GM12875 (cell line): Measurements from ENCODE around the gene MBD3.
"Not testable (repeated sequence)": the region's sequence is repeated elsewhere in the genome, so short reads cannot be mapped to it uniquely, and the experiment has no call there.

ENCODE experiments used
- H3K4me3 ChIP-seq: one replicate; pipeline ENCODE4 v1.5.1; 2011; ENCODE audit warnings: low read depth, low read length, control low read depth
- TF ChIP-seq, protein P1 (sequence below): IDR thresholded peaks from 2 replicates; pipeline ENCODE4 v1.5.1; 2011; ENCODE audit warnings: low read depth, mild to moderate bottlenecking, control low read depth, inconsistent platforms, low read length, moderate library complexity, borderline replicate concordance; ENCODE audit not compliant: insufficient read depth

The MBD3 gene

DNA sequence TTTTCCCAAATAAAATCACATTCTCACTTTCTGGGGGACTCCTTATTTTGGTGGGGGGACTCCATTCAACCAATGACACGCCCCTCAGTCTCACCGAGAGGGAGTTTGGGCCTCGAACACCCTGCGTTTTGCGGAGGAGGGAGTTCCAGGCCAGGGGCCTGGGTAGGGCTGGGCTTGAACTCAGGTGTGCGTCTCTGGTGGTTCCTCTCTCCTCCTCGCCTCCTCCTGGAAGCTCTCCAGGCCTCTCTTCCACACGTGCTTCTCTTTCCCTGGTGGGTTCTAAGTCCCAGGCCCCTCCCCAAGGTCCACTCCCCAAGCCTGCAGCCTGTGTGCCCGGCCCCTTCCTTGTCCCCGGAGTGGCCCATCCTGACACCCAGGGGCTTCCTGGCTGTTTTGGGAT is 39.2 kb downstream of the MBD3 start:
- no peak overlapping the region for H3K4me3 ChIP-seq
- TF ChIP-seq, protein P1, sequence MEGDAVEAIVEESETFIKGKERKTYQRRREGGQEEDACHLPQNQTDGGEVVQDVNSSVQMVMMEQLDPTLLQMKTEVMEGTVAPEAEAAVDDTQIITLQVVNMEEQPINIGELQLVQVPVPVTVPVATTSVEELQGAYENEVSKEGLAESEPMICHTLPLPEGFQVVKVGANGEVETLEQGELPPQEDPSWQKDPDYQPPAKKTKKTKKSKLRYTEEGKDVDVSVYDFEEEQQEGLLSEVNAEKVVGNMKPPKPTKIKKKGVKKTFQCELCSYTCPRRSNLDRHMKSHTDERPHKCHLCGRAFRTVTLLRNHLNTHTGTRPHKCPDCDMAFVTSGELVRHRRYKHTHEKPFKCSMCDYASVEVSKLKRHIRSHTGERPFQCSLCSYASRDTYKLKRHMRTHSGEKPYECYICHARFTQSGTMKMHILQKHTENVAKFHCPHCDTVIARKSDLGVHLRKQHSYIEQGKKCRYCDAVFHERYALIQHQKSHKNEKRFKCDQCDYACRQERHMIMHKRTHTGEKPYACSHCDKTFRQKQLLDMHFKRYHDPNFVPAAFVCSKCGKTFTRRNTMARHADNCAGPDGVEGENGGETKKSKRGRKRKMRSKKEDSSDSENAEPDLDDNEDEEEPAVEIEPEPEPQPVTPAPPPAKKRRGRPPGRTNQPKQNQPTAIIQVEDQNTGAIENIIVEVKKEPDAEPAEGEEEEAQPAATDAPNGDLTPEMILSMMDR: no peak

DNA sequence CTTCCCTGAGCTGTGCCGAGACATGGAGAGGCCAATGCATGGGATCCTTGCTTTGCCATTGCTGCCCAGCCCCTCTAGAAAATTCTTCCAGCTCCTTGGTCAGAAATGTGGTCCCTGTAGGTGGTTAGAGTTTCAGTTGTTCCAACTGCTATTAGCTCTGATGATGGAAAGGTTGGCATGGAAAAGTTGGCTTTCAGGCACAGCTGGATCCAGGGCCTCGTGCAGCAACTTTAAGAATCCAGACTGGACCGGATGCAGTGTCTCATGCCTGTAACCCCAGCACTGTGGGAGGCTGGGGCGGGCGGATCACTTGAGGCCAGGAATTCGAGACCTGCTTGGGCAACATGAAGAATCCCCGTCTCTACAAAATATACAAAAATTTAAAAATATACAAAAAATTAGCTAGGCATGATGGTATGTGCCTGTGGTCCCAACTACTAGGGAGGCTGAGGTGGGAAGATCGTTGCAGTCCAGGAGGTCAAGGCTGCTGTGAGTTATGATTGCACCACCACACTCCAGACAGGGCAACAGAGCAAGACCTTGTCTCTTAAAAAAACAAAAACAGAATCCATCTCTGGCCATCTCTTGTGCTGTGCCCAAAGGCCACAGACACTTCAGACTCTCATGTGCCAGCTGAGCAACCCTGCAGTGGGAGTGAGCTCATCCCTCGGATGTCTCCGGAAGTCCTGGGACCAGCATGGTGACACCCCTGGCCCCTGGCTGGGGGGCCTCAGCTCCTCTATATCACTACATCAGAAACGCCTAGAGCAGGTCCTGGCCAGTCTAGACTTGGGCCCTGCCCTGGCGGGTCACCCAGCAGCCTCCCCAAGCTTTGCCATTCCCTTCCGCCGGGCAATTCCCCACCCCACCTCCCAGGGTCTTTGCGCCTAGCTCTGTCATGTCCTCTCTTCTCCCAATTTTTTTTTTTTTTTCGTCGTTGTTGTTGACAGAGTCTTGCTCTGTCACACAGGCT is 41.3 kb downstream of the MBD3 start:
- TF ChIP-seq, protein P1: no peak
- no peak overlapping the region for H3K4me3 ChIP-seq

DNA sequence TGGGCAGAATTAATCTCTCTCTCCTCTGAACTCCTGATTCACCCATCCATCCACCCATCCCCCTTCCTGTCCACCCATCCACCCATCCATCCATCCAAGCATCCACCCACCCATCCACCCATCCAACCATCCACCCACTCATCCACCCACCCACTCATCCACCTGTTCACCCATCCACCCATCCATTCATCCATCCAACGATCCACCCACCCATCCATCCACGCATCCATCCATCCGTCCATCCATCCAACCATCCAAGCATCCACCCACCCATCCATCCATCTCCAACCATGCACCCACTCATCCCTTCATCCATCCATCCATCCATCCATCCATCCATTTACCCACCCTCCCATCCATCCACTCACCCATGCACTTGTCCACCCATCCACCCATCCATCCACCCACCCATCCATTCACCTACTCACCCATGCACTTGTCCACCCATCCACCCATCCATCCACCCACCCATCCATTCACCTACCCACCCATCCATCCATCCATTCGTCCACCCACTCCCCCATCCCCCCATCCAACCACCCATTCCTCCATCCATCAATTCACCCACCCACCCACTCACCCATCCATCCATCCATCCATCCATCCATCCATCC is 43.2 kb downstream of the MBD3 start:
- TF ChIP-seq, protein P1: no peak
- no peak overlapping the region for H3K4me3 ChIP-seq

DNA sequence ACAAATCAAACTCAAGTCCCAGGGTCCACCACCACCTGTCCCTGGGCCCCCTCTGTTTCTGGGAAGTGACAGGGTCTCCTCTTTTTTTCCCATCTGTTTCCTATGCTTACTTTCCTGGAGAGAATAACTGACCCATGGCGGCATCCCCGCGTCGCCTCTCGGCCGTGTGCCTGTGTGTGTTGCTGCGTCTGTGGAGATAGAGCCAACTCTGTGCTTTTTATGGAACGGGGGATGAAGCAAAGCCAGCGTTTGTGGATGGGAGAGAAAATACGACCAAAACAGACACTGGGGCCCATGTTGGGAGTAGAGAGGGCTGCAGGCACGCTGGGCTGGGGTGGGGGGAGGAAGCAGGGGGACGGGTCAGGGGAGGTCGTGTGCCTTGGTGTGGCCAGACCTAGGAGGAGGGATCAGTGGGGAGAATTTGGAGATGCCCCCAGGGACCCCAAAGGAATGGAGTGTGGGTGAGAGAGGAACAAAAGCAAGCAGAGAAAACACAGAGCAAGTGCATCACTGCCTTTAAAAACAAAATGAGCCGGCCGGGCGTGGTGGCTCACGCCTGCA is 52.2 kb downstream of the MBD3 start:
- H3K4me3 ChIP-seq: no peak overlapping the region
- TF ChIP-seq, protein P1: no peak

DNA sequence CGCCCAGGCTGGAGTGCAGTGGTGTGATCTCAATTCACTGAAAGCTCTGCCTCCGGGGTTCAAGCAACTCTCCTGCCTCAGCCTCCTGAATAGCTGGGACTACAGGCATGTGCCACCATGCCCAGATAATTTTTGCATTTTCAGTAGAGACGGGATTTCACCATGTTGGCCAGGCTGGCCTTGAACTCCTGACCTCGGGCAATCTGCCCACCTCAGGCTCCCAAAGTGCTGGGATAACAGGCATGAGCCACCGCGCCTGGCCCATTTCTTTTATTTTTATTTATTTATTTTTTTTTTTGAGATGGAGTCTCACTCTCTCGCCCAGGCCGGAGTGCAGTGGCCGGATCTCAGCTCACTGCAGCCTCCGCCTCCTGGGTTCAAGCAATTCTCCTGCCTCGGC is 52.9 kb downstream of the MBD3 start:
- H3K4me3 ChIP-seq: not testable (repeated sequence)

DNA sequence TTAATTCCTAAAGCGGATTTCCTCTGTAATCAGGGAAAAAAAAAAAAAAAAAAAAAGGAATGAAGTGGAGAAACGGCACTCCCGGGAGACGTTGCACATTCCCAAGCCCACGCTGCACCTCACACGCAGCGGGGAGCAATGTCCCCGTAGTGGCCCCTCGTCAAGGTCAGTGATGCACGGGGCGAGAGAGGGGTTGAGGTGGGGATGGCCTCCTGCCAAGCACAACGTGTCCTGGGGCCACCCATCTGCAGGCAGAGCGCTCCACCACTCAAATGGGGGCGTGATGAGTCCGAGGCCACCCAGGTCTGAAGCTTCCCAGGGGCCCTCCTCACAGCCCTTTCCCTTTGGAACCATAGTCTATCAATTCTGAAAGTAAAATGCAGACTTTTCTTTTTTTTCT is 53.7 kb downstream of the MBD3 start:
- TF ChIP-seq, protein P1: no peak

DNA sequence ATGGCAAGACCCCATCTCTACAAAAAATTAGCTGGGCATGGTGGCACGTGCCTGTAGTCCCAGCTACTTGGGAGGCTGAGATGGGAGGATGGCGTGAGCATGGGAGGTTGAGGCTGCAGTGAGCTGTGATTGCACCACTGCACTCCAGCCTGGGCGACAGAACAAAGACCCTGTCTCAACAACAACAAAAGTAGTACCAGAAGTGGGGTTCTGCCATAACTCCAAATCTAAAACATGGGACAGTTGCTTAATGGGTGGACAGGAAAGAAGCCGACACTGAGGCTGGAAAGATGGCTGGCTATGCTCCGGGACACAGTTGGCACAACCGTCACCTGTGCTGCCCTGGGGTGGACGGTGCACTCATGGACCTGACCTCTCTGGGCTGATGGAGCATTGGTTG is 57.0 kb downstream of the MBD3 start:
- H3K4me3 ChIP-seq: not testable (repeated sequence)

More for the DNA sequence above, 53.7 kb downstream of the MBD3 start:
- no peak overlapping the region for H3K4me3 ChIP-seq

DNA sequence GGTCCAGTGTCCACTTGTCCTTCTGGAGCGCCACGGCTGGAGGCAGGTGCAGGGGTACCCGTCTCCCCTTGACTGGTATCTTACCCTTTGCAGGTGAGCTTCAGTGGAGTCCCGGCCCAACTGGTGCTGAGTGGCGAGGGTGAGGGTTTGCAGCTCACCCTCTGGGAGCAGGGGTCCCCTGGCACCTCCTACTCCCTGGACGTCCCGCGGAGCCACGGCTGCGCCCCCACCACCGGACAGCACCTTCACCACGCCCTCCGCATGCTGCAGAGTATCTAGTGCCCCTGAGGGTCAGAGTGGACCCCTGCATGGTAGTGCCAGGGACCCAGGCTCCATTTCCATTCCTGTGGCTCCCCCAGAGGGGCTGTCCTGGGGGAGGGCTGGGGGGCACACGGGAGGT is 57.7 kb downstream of the MBD3 start:
- H3K4me3 ChIP-seq: no peak overlapping the region
- TF ChIP-seq, protein P1: no peak
